HG03280 (cell line): ENCODE results near the gene TXNRD3.
"Not testable (repeated sequence)": the region's sequence is repeated elsewhere in the genome, so short reads cannot be mapped to it uniquely, and the experiment has no call there.

ENCODE experiments used
- ATAC-seq: cut with Tn5 transposase; IDR thresholded peaks from one replicate; pipeline ENCODE4 v1.9.1; 2021; ENCODE audit warnings: mild to moderate bottlenecking, moderate library complexity; ENCODE audit not compliant: unreplicated experiment

Gene TXNRD3

GRCh38 chr3:126604691-126605090, 50.2 kb downstream of the TXNRD3 start:
- no peak for ATAC-seq

DNA sequence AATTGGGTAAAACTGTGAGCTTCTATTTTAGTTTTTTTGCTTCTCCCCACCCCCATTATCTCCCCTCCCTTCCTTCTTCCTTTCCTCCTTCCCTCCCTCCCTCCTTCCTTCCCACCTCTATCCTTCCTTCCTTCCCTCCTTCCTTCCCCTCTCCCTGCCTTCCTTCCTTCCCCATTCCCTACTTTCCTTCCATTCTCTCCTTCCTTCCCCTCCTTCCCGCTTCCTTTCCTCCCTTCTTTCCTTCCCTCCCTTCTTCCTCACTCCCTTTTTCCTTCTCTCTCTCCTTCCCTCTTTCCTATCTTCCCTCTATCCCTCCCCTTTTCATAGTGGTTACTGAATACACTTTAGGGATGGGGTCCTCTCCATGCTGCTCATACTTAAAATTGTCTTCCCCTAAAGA, 55.8 kb downstream of the TXNRD3 start:
- ATAC-seq, result no peak

GRCh38 chr3:126595479-126595878, 59.4 kb downstream of the TXNRD3 start:
- ATAC-seq, result not testable (repeated sequence)

DNA sequence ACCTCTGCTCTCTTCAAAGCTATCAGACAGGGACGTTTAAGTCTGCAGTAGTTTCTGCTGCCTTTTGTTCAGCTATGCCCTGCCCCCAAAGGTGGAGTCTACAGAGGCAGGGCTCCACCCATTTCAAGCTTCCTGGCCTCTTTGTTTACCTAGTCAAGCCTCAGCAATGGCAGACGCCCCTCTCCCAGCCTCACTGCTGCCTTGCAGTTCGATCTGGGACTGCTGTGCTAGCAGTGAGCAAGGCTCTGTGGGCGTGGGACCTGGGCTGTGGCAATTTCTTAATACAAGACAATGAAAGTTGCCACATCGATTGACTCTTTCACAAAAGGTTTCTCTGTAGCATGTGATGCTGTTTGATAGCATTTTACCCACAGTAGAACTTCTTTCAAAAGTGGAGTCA, 63.4 kb downstream of the TXNRD3 start:
- not testable (repeated sequence) for ATAC-seq

DNA sequence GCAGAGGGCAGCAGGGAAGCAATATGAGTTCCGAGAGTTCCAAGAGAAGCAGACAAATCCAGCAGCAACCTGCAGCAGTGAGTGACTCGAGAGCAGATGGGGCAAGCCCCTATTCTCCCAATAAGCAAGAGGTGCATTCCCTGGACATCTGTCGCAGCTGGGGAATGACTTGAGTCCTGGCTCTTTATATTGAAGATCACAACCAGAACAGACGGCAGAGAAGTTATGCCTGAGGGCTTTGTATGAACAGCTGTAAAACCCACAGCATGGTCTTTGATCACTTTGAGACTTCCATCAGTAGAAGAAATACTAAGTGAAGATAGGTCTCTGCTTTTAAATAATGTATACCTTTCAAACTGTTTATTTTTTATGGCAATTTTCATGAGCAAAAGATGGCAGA, 72.6 kb downstream of the TXNRD3 start:
- no peak for ATAC-seq

- ATAC-seq, result no peak
Measured at GRCh38 chr3:126581569-126581968, 73.4 kb downstream of the TXNRD3 start.

DNA sequence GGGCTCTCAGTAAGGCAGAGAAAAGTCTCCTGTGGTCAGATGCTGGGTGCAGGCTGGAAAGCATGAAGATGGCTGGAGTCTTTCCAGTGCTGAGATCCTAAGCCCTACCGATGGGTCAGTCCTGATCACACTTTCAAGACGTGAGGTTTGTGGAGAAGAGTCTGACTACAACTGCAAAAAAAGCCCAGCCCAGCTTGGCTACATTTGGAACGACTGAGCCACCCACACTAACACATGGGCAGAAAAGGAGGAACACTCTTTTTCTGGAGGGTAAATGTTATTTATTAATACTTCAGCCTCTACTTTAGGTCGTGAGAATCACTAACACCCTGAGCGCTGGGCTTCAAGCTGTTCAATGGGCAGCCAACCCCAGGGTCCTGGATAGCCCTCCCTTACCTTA, 74.2 kb downstream of the TXNRD3 start:
- no peak for ATAC-seq

GRCh38 chr3:126578702-126579101, 76.2 kb downstream of the TXNRD3 start:
- ATAC-seq, result no peak

DNA sequence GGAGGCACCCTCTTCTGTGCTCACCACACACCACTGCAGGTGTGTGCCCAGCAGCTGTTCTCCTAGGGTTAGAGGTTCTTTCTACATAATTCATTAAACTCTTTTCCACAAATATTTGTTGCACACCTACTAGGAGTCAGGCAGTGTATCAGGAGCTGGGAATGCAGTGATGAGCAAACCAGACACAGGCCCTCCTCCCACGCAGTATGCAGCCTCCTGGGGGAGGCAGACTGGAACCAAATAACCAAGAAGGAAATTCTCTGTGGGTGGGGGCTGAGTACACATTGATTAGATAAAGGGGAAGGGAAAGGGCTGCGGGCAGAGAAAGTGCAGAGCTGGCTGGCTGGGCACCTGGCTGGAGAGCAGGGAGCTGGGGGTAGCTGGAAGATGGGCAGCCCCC, 77.7 kb downstream of the TXNRD3 start:
- ATAC-seq, result no peak

DNA sequence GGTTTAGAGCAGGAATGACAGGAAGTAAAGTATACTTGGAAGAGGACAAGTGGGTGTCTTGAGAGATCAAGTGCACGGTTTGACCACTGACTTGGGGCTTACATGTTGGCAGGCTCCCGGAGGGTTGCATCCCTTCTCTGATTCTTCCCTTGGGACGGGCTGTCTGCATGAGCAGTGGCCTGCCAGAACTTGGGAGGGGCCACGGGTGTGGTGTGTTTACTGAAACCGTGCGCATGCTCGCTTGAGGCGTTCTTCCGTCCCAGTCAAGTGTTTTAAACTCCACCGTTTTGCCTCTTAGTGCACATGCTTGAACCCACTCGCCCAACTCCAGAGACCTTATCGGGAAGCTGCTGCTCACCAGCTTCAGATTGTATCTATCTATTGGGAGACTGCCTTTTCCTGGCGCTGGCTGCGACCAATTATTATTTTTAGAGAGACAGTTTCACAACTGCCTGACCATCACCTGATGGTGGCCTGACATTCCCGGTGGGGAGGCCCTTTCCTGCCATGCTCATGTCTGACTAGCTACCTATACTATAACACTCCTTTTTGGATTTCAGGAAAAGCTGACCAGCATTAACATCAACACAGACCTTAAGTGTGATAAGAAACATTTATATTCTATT, 81.3 kb downstream of the TXNRD3 start:
- ATAC-seq, result no peak

GRCh38 chr3:126571078-126571477, 83.8 kb downstream of the TXNRD3 start:
- no peak for ATAC-seq

DNA sequence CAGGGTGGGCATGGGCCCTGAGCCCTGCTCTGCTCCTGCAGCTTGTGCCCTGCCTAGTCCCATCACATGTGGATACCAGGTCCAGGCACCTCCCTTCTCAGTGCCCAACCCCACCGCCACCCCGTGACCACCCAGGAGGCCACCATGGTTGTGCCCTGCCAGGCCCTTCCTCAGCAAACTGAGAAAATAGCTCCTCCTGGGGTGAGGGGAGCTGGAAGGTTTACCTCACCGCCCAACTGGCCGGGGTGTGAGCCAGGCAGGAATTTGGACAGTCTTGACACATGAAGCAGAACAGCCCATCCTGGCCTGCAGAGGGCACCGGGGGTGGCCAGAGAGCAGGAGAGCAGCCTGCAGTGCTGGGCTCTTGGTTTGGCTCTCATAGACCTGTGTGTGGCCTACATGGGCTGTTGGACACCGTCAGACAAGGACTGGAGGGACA, 84.8 kb downstream of the TXNRD3 start:
- no peak for ATAC-seq

- no peak for ATAC-seq
Measured at GRCh38 chr3:126569390-126569975, 85.4 kb downstream of the TXNRD3 start.

GRCh38 chr3:126568776-126569342, 86.1 kb downstream of the TXNRD3 start:
- ATAC-seq, result no peak

- ATAC-seq, result no peak
Measured at GRCh38 chr3:126567696-126568438, 87.1 kb downstream of the TXNRD3 start.

DNA sequence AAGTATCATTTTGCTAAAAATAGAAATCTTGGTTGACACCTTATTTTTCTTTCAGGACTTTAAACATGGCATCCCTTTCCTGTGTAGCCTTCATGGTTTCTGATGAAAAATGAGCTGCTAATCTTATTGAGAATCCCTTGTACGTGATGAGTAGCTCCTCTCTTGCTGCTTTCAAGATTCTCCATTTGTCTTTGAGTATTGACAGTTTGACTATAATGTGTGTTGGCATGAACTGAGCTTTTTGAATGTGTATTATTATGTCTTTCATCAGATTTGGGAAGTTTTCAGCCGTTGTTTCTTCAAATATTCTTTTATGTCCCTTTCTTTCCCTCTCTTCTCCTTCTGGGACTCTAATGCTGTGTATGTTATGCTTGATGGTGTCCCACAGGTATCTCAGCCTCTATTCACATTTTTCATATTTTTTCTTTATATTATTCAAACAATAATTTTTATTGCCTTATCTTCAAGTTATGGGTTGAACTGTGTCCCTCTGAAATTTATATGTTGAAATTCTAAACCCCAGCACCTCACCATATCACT, 92.1 kb downstream of the TXNRD3 start:
- ATAC-seq, result no peak

- no peak for ATAC-seq
Measured at GRCh38 chr3:126558336-126559071, 96.4 kb downstream of the TXNRD3 start, which contains the start of gene C3orf22. Gene C3orf22, minus strand, starts transcription at chr3:126558932. Its CDS starts 5,542 bp downstream, at chr3:126553390.

- ATAC-seq, result no peak
Measured at GRCh38 chr3:126557761-126558160, 97.2 kb downstream of the TXNRD3 start.

DNA sequence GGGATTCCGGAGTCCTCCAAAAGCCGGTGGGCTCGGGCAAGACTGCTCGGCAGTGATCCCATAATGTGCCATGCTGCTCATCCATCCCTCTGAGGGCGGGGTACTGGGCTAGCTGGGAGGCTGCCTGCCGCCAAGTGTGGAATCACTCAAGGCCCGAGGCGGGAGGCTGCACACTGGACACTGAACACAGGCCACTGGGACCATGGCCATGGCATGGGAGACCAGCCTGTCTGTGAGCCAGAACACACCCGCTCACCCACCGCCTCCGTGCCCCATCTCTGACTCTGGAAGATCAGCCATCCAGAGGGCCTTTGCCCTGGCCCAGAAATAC, 97.5 kb downstream of the TXNRD3 start:
- no peak for ATAC-seq
